ENCODE measurements around the gene KNSTRN.

- TF ChIP-seq EP300 (IDR thresholded peaks at IDR 0.05; ENCODE audit: borderline replicate concordance), result no peak
- no peak for TF ChIP-seq REST (IDR thresholded peaks at IDR 0.05; ENCODE audit: low read depth)
- TF ChIP-seq TCF12 (IDR thresholded peaks at IDR 0.05; ENCODE audit: low read depth), result no peak
- no peak for TF ChIP-seq CEBPB (IDR thresholded peaks at IDR 0.05)
- no peak for TF ChIP-seq YY1 (IDR thresholded peaks at IDR 0.05; ENCODE audit: low read depth)
- no peak for TF ChIP-seq TAF1 (IDR thresholded peaks at IDR 0.05; ENCODE audit: low read depth)
- TF ChIP-seq CREB1 (IDR thresholded peaks at IDR 0.05; ENCODE audit: low read depth), result no peak
- no peak for TF ChIP-seq NFIC (IDR thresholded peaks at IDR 0.05)
- peak; percentile 75 for TF ChIP-seq RAD21 (IDR thresholded peaks at IDR 0.05; ENCODE audit: low read depth)
- TF ChIP-seq USF1 (IDR thresholded peaks at IDR 0.05), result no peak
- TF ChIP-seq MAX (IDR thresholded peaks at IDR 0.05), result 0 out of 2 replicates have a peak, but pooled peaks have one; percentile 41
- TF ChIP-seq EGR1 (IDR thresholded peaks at IDR 0.05), result no peak
- TF ChIP-seq ZBTB7A (IDR thresholded peaks at IDR 0.05; ENCODE audit: low read depth), result peak; percentile 68
Observed at GRCh38 chr15:40338041-40338657, 44.4 kb upstream of the KNSTRN start.
